CD4-positive, CD25-positive, alpha-beta regulatory T cell (primary cell): ENCODE measurements around the gene STARD10. TPM values are rescaled to one million over a fixed set of nuclear protein-coding genes. Genes with fewer than 3 reads are reported as not detected.
"Not testable (repeated sequence)": the region's sequence is repeated elsewhere in the genome, so short reads cannot be mapped to it uniquely, and the experiment has no call there.

Experiments
- ATAC-seq, 2 donors: fragments of 150-1000 bp; cut with Tn5 transposase; one replicate each; pipeline ENCODE4 v1.10.0; 2021; ENCODE audit warnings: low read depth in 2 of 2, moderate number of reproducible peaks in 2 of 2, moderate library complexity in 1 of 2
- DNase-seq, 3 donors: peaks; one replicate each; pipeline versions ENCODE4 v3.0.0 to v3.0.0-alpha.2; 2012 to 2022; ENCODE audit warnings: mixed read lengths in 1 of 3
- H3K27ac ChIP-seq: one replicate; pipeline ENCODE4 v1.7.0; 2013; ENCODE audit warnings: mild to moderate bottlenecking, low read length; ENCODE audit not compliant: insufficient read depth, poor library complexity, severe bottlenecking
- H3K27me3 ChIP-seq: one replicate; pipeline ENCODE4 v1.7.0; 2013; ENCODE audit warnings: low read length; ENCODE audit not compliant: control insufficient read depth, insufficient read depth
- H3K36me3 ChIP-seq: one replicate; pipeline ENCODE4 v1.7.0; 2013; ENCODE audit warnings: mild to moderate bottlenecking, low read length, moderate library complexity; ENCODE audit not compliant: control insufficient read depth, insufficient read depth
- H3K4me1 ChIP-seq: 2 replicates; pipeline ENCODE4 v1.7.0; 2013; ENCODE audit warnings: mild to moderate bottlenecking, low read length; ENCODE audit not compliant: insufficient read depth, control insufficient read depth, poor library complexity, severe bottlenecking
- H3K4me3 ChIP-seq: one replicate; pipeline ENCODE4 v1.7.0; 2013; ENCODE audit warnings: low read depth, mild to moderate bottlenecking, low read length, moderate library complexity
- H3K9me3 ChIP-seq, 2 experiments: 1 replicate in 1 of 2; 2 replicates in 1 of 2; pipeline ENCODE4 v1.7.0; 2013; ENCODE audit warnings: low read length in 2 of 2, mild to moderate bottlenecking in 1 of 2, moderate library complexity in 1 of 2; ENCODE audit not compliant: control insufficient read depth in 2 of 2
- H3K27ac Mint-ChIP-seq, 3 donors: one replicate each; pipeline ENCODE4 v1.8.0; 2020 to 2022; ENCODE audit warnings: mild to moderate bottlenecking in 3 of 3, mixed read lengths in 3 of 3, moderate library complexity in 2 of 3
- H3K27me3 Mint-ChIP-seq: one replicate; pipeline ENCODE4 v1.8.0; 2022; ENCODE audit warnings: mild to moderate bottlenecking, mixed read lengths
- H3K36me3 Mint-ChIP-seq: one replicate; pipeline ENCODE4 v1.8.0; 2020; ENCODE audit warnings: mixed read lengths
- H3K4me1 Mint-ChIP-seq, 4 donors: one replicate each; pipeline ENCODE4 v1.8.0; 2020 to 2022; ENCODE audit warnings: mixed read lengths in 4 of 4, mild to moderate bottlenecking in 1 of 4
- H3K4me3 Mint-ChIP-seq, 4 donors: one replicate each; pipeline ENCODE4 v1.8.0; 2020 to 2022; ENCODE audit warnings: mild to moderate bottlenecking in 4 of 4, mixed read lengths in 4 of 4, moderate library complexity in 3 of 4
- H3K9me3 Mint-ChIP-seq, 7 donors: one replicate each; pipeline ENCODE4 v1.8.0; 2020 to 2022; ENCODE audit warnings: mixed read lengths in 7 of 7, mild to moderate bottlenecking in 3 of 7, moderate library complexity in 2 of 7
- polyA plus RNA-seq, 4 donors: library from polyadenylated mRNA; unstranded; fragments of 300-500 nt; fragmentation: Illumina TruSeq; gene quantifications; one replicate each; pipeline ENCODE4 v1.2.3, GENCODE V29; 2021
- total RNA-seq: library from RNA; stranded (reverse); gene quantifications from one replicate; pipeline ENCODE4 v1.2.3, GENCODE V29; 2022

The STARD10 gene
- total and polyA plus RNA-seq, 5 donors from 2014 or later: 11.2 to 16.8 (median 13.9) TPM

DNA sequence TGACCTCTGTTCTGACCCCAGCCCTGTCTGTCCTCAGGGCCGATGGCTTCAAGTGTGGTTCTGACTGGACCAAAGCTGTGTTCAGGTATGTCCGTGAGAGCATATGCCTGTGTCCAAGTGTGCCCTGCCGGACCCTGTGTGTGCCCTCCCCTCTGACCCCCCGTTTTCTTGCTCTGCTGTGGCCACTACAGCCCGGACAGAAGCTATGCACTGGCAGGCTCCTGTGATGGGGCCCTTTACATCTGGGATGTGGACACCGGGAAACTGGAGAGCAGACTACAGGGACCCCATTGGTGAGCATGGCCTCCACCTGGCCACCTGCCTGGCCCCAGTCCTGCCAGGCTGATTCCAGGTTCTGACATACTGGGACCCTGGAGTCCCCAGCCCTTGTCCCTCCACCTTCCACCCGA, 34.9 kb upstream of the STARD10 start:
- Histone ChIP-seq H3K4me1 (peaks cover 6% of the 10 kb centered on the region), H3K27me3 (no peaks in the 10 kb centered on the region), H3K4me3 (no peak overlapping the region), H3K27ac (no peak overlapping the region), H3K36me3 (peaks cover 22% of the 10 kb centered on the region), H3K9me3 (no peaks in the 10 kb centered on the region)
- ATAC-seq: no peak
- H3K36me3 Mint-ChIP-seq: peaks cover 4% of the 10 kb centered on the region
- H3K4me3 Mint-ChIP-seq: no peak overlapping the region
- no peak for DNase-seq
- H3K27ac Mint-ChIP-seq: peak overlapping the region; percentile 36 to 83 (median 78)
- peaks cover 0 to 22% (median 9%) of the 10 kb centered on the region in 4 donors for H3K4me1 Mint-ChIP-seq
- no peaks in the 10 kb centered on the region for H3K9me3 Mint-ChIP-seq
- H3K27me3 Mint-ChIP-seq: no peaks in the 10 kb centered on the region

DNA sequence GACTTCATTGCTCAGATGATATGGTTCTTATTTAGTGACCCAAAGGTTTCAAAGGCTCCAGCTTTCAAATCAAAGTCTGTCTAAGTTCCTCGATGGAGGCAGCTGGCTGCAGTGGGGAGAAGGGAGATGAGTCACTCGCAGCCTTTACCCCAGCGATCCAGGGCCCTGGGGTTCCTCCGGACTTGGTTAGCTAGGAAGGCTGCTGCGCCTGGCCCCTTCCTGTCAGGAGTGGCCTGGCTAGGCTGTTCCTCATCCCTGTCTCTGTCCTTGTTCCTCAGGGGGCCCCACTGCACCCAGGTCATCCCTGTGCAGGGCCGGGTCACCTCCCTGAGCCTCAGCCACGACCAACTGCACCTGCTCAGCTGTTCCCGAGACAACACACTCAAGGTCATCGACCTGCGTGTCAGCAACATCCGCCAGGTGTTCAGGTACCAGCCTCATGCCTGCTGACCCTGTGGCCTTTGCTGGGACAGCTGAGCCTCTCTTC, 34.3 kb upstream of the STARD10 start:
- peaks cover 4% of the 10 kb centered on the region for H3K36me3 Mint-ChIP-seq
- ATAC-seq (peak; percentile 9 to 11), DNase-seq (no peak)
- peaks cover 6% of the 10 kb centered on the region for H3K4me1 ChIP-seq
- H3K4me1 Mint-ChIP-seq: peaks cover 0 to 22% (median 9%) of the 10 kb centered on the region in 4 donors
- H3K9me3 Mint-ChIP-seq: no peaks in the 10 kb centered on the region
- H3K27me3 ChIP-seq: no peaks in the 10 kb centered on the region
- no peaks in the 10 kb centered on the region for H3K9me3 ChIP-seq
- peak overlapping the region; percentile 55 for H3K27ac ChIP-seq
- no peak overlapping the region for H3K4me3 ChIP-seq
- H3K27ac Mint-ChIP-seq: peak overlapping the region; percentile 57 to 83 (median 78)
- no peaks in the 10 kb centered on the region for H3K27me3 Mint-ChIP-seq
- peaks cover 26% of the 10 kb centered on the region for H3K36me3 ChIP-seq
- peak overlapping the region in 2 of 4 donors; percentile 27 to 38 for H3K4me3 Mint-ChIP-seq

GRCh38 chr11:72827656-72828055, 33.8 kb upstream of the STARD10 start:
- Histone ChIP-seq H3K27ac (peak overlapping the region; percentile 55), H3K36me3 (peaks cover 31% of the 10 kb centered on the region)
- not testable (repeated sequence) for H3K36me3 Mint-ChIP-seq, H3K9me3 Mint-ChIP-seq, H3K4me1 ChIP-seq, H3K9me3 ChIP-seq, H3K4me3 ChIP-seq, H3K27me3 Mint-ChIP-seq, H3K27me3 ChIP-seq
- Mint-ChIP-seq H3K27ac (peak overlapping the region; percentile 20 to 78 (median 57)), H3K4me1 (peaks cover 0 to 23% (median 9%) of the 10 kb centered on the region in 4 donors), H3K4me3 (peak overlapping the region in 2 of 4 donors; percentile 27 to 38)
- peak in 1 of 3 donors; percentile 29 for DNase-seq
- ATAC-seq: peak; percentile 21 to 42

- Mint-ChIP-seq H3K4me1 (peaks cover 0 to 23% (median 9%) of the 10 kb centered on the region in 4 donors), H3K36me3 (peaks cover 4% of the 10 kb centered on the region), H3K27me3 (no peaks in the 10 kb centered on the region), H3K9me3 (no peaks in the 10 kb centered on the region), H3K4me3 (peak overlapping the region in 1 of 4 donors; percentile 38), H3K27ac (peak overlapping the region; percentile 57 to 78 (median 69))
- H3K4me1 ChIP-seq: peaks cover 10% of the 10 kb centered on the region
- H3K36me3 ChIP-seq: peaks cover 31% of the 10 kb centered on the region
- ATAC-seq (no peak), DNase-seq (no peak)
- no peaks in the 10 kb centered on the region for H3K27me3 ChIP-seq
- peak overlapping the region; percentile 55 for H3K27ac ChIP-seq
- no peak overlapping the region for H3K4me3 ChIP-seq
- no peaks in the 10 kb centered on the region for H3K9me3 ChIP-seq
These were observed 33.2 kb upstream of the STARD10 start for GRCh38 chr11:72826942-72827480.

DNA sequence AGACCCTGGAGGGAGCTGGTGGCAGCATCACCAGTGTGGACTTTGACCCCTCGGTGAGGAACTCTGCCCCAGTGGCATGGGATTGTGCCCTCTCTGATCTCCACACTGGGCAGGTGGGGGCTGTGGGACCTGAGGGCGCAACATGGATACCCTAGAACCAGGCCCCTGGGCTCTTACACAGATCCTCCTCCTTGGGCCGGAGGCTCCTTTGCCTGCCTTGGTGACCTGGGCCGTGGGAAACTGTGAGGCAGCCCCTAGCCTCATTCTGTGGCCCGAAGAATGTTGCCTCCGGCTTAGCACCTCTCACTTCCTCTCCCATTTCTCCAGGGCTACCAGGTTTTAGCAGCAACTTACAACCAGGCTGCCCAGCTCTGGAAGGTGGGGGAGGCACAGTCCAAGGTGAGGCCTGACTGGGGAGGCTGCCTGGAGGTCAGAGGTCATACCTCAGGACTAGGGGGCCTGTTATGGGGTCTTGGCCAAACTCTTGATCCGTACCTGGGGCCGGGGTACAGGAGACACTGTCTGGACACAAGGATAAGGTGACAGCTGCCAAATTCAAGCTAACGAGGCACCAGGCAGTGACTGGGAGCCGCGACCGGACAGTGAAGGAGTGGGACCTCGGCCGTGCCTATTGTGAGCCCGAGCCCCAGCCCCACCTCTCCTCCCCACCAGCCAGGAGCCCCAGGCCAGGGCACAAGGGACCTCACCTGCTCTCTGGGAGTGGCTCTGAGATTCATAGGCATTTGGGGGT, 32.5 kb upstream of the STARD10 start:
- Histone ChIP-seq H3K27ac (no peak overlapping the region), H3K9me3 (no peaks in the 10 kb centered on the region), H3K36me3 (peaks cover 31% of the 10 kb centered on the region), H3K4me1 (peaks cover 15% of the 10 kb centered on the region), H3K27me3 (no peaks in the 10 kb centered on the region), H3K4me3 (no peak overlapping the region)
- peak overlapping the region in 1 of 4 donors; percentile 68 for H3K4me3 Mint-ChIP-seq
- H3K27me3 Mint-ChIP-seq: no peaks in the 10 kb centered on the region
- ATAC-seq (no peak), DNase-seq (no peak)
- H3K27ac Mint-ChIP-seq: peak overlapping the region in 2 of 3 donors; percentile 46 to 56
- no peaks in the 10 kb centered on the region for H3K9me3 Mint-ChIP-seq
- peaks cover 4% of the 10 kb centered on the region for H3K36me3 Mint-ChIP-seq
- H3K4me1 Mint-ChIP-seq: peaks cover 0 to 20% (median 9%) of the 10 kb centered on the region in 4 donors

GRCh38 chr11:72825661-72826060, 31.8 kb upstream of the STARD10 start:
- Histone ChIP-seq H3K36me3 (peaks cover 38% of the 10 kb centered on the region), H3K4me3 (no peak overlapping the region), H3K27me3 (no peaks in the 10 kb centered on the region), H3K4me1 (peaks cover 22% of the 10 kb centered on the region), H3K27ac (no peak overlapping the region), H3K9me3 (no peaks in the 10 kb centered on the region)
- H3K4me1 Mint-ChIP-seq: peaks cover 0 to 24% (median 9%) of the 10 kb centered on the region in 4 donors
- ATAC-seq (no peak), DNase-seq (no peak)
- peak overlapping the region in 2 of 3 donors; percentile 32 to 85 for H3K27ac Mint-ChIP-seq
- peak overlapping the region in 1 of 4 donors; percentile 68 for H3K4me3 Mint-ChIP-seq
- no peaks in the 10 kb centered on the region for H3K9me3 Mint-ChIP-seq
- no peaks in the 10 kb centered on the region for H3K27me3 Mint-ChIP-seq
- H3K36me3 Mint-ChIP-seq: peaks cover 4% of the 10 kb centered on the region

DNA sequence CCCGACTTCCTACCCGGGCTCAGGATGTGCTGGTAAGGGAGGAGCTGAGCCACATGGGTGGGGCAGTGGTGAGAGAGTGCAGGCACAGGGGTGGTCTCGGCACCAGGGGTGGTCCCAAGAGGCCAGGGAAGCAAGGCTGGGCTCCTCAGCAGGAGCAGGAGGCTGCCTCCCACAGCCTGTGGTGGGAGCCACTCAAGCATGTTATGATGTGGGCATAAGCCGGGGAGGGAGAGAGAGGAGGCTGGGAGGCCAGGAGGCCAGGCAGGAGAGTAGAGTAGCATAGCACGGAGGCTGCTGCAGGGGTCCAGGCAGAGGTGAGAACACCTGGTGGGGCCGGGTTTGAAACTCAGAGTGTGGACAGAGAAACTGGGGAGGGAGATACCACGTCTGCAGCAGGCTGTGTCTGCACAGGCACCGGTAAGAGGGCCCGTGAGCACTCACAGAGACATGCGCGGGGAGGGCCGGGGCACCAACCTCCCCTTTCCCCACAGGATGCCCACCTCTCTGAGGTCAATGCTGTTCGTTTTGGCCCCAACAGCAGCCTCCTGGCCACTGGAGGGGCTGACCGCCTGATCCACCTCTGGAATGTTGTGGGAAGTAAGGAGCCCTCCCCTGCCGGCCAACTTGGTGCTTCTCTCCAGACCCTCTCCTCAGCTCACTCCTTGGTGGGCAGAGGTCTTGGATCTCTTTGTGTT, 31.1 kb upstream of the STARD10 start:
- Mint-ChIP-seq H3K9me3 (no peaks in the 10 kb centered on the region), H3K36me3 (peaks cover 9% of the 10 kb centered on the region), H3K4me3 (peak overlapping the region in 2 of 4 donors; percentile 68), H3K27me3 (no peaks in the 10 kb centered on the region), H3K4me1 (peaks cover 0 to 27% (median 12%) of the 10 kb centered on the region in 4 donors), H3K27ac (peak overlapping the region in 2 of 3 donors; percentile 32 to 85)
- DNase-seq: no peak
- Histone ChIP-seq H3K27ac (no peak overlapping the region), H3K27me3 (no peaks in the 10 kb centered on the region), H3K9me3 (no peaks in the 10 kb centered on the region), H3K36me3 (peaks cover 41% of the 10 kb centered on the region), H3K4me1 (peaks cover 24% of the 10 kb centered on the region), H3K4me3 (no peak overlapping the region)
- no peak for ATAC-seq
